Keratinocyte (primary cell): ENCODE results near the gene QRICH2. TPM values are rescaled to one million over a fixed set of nuclear protein-coding genes. Genes with fewer than 3 reads are reported as not detected.

Experiments
- DNase-seq: peaks from one replicate; pipeline ENCODE4 v3.0.0-alpha.2; 2011; ENCODE audit warnings: low read depth, missing footprints, low spot score
- FAIRE-seq: peaks from 2 replicates; lab custom pipeline; 2011; peaks lifted over from hg19 to GRCh38; lab: Jason Lieb, UNC
- H2AFZ ChIP-seq: 2 replicates; pipeline ENCODE4 v1.6.0; 2012; ENCODE audit warnings: low read length, control low read depth, inconsistent platforms; ENCODE audit not compliant: control insufficient read depth
- H3K27ac ChIP-seq: 2 replicates; pipeline ENCODE4 v1.5.1; 2011; ENCODE audit warnings: low read length; ENCODE audit not compliant: control insufficient read depth, insufficient read depth
- H3K27me3 ChIP-seq: 3 replicates; pipeline ENCODE4 v1.6.0; 2011; ENCODE audit warnings: low read length; ENCODE audit not compliant: control insufficient read depth, insufficient read depth; ENCODE audit errors: extremely low read depth
- H3K36me3 ChIP-seq, 2 experiments: 2 replicates in 1 of 2; 3 replicates in 1 of 2; pipeline ENCODE4 v1.5.1; 2011; ENCODE audit warnings: low read length in 2 of 2, mild to moderate bottlenecking in 1 of 2; ENCODE audit not compliant: control insufficient read depth in 2 of 2, insufficient read depth in 2 of 2; ENCODE audit errors: extremely low read depth in 1 of 2
- H3K4me1 ChIP-seq: 3 replicates; pipeline ENCODE4 v1.5.1; 2011; ENCODE audit warnings: low read length; ENCODE audit not compliant: control insufficient read depth, insufficient read depth; ENCODE audit errors: extremely low read depth
- H3K4me2 ChIP-seq: 3 replicates; pipeline ENCODE4 v1.6.0; 2011; ENCODE audit warnings: low read depth, low read length; ENCODE audit not compliant: control insufficient read depth, insufficient read depth; ENCODE audit errors: extremely low read depth
- H3K4me3 ChIP-seq, 3 experiments: fragments of 200-600 bp in 1 of 3; sonication (generic) in 1 of 3; 2 replicates in 2 of 3; 3 replicates in 1 of 3; pipeline ENCODE4 v1.5.1; 2011 to 2016; ENCODE audit warnings: low read length in 3 of 3, mild to moderate bottlenecking in 3 of 3, control low read depth in 2 of 3, inconsistent platforms in 1 of 3, low read depth in 1 of 3, mixed read lengths in 1 of 3, mixed run types in 1 of 3, moderate library complexity in 1 of 3; ENCODE audit not compliant: control insufficient read depth in 2 of 3, insufficient read depth in 2 of 3; ENCODE audit errors: extremely low read depth in 1 of 3
- H3K79me2 ChIP-seq: 2 replicates; pipeline ENCODE4 v1.6.0; 2012; ENCODE audit warnings: low read length; ENCODE audit not compliant: control insufficient read depth, insufficient read depth
- H3K9ac ChIP-seq: 3 replicates; pipeline ENCODE4 v1.6.0; 2011; ENCODE audit warnings: low read length; ENCODE audit not compliant: control insufficient read depth, insufficient read depth; ENCODE audit errors: extremely low read depth
- H3K9me1 ChIP-seq: 3 replicates; pipeline ENCODE4 v1.6.0; 2011; ENCODE audit warnings: low read length; ENCODE audit not compliant: control insufficient read depth, insufficient read depth; ENCODE audit errors: extremely low read depth
- H3K9me3 ChIP-seq: 2 replicates; pipeline ENCODE4 v1.5.1; 2012; ENCODE audit warnings: low read depth, low read length; ENCODE audit not compliant: control insufficient read depth
- H4K20me1 ChIP-seq: 3 replicates; pipeline ENCODE4 v1.6.0; 2011; ENCODE audit warnings: low read length; ENCODE audit not compliant: control insufficient read depth, insufficient read depth; ENCODE audit errors: extremely low read depth
- EZH2 ChIP-seq: IDR thresholded peaks from one replicate; pipeline ENCODE4 v1.6.1; 2012; ENCODE audit warnings: inconsistent platforms, mild to moderate bottlenecking, low read length, moderate library complexity
- dilution Hi-C: fragments of 300-500 bp; cut with MboI; formaldehyde crosslinking; loops from one replicate; pipeline ENCODE4 v1.7.0; 2020; ENCODE audit warnings: low sequenced_read_pairs; ENCODE audit not compliant: extremely low pct_ligation_motif_present
- polyA plus RNA-seq, 5 experiments: library from polyadenylated mRNA; depleted of rRNA in 3 of 5; stranded (reverse) in 3 of 5; stranded (forward) in 1 of 5; unstranded in 1 of 5; fragments of >200 nt; gene quantifications; 1 replicate in 1 of 5; 2 replicates in 3 of 5; 3 replicates in 1 of 5; pipeline versions ENCODE4 v1.2.1 to v1.2.3, GENCODE V29; 2011 to 2012; ENCODE audit warnings: missing spikeins in 2 of 5, low read depth in 1 of 5, low replicate concordance in 1 of 5
- TF ChIP-seq, protein P1 (sequence below), 3 experiments: IDR thresholded peaks in 1 of 3; conservative IDR thresholded peaks in 1 of 3; optimal IDR thresholded peaks in 1 of 3; 2 replicates in 2 of 3; 3 replicates in 1 of 3; pipeline versions ENCODE3 to v1.5.1; 2011; ENCODE audit warnings: low read length in 3 of 3, mild to moderate bottlenecking in 3 of 3, moderate library complexity in 2 of 3, control low read depth in 1 of 3, inconsistent platforms in 1 of 3; ENCODE audit not compliant: insufficient read depth in 2 of 3; ENCODE audit errors: extremely low read depth in 1 of 3

QRICH2 gene
- polyA plus RNA-seq, 1 donor (not counting 4 experiments of a cell fraction or from before 2014, with no cell fraction given): 1.6 TPM

DNA sequence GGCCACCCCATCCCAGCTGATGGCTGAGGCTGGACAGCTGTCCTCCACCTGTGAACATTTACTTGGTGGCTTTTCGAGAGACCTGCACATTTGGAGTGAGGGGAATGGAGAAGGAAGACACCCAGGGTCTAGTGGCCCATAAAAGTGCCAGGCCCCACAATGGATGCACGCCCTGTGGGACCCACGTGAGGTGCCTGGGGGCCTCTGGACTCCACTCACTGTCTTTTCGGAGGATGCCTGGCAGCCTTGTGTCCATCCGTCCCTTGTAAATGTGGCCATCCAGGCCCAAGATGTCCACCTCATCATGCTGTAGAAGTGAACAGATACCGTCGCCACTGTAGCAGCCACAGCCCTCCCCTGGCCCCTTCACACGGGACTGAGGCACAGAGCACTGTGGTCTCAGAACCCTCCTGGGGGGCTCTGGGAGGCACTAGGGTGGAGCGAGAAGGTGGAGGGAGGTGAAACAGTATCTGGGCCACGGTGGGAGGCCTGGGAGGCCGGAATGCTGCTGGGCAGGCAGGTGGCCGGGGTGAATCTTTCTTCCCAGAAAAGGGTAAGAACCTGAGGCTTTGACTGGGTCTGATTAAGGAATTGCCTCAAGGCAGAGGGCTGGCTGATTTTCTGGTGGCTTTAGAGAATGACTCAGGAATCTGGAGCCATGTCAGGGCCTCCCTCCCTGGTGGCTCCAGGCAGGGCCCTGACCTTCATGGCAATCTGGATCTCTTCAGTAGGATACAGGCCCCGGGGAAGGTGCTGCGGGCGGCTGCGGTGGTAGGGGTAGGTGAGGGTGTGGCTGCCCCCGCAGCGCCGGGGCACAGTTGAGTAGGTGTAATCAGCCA, 31.4 kb downstream of the QRICH2 start:
- Histone ChIP-seq H3K4me2 (no peak overlapping the region), H3K4me1 (peaks cover 6% of the 10 kb centered on the region), H2AFZ (no peak overlapping the region), H3K27me3 (no peaks in the 10 kb centered on the region), H4K20me1 (no peaks in the 10 kb centered on the region), H3K9me3 (no peaks in the 10 kb centered on the region), H3K79me2 (no peaks in the 10 kb centered on the region), H3K27ac (no peak overlapping the region), H3K9ac (no peak overlapping the region), H3K4me3 (no peak overlapping the region), H3K9me1 (no peaks in the 10 kb centered on the region), H3K36me3 (no peaks in the 10 kb centered on the region)
- no peak for FAIRE-seq
- dilution Hi-C loops: no loop called here
- no peak for TF ChIP-seq EZH2
- TF ChIP-seq, protein P1, sequence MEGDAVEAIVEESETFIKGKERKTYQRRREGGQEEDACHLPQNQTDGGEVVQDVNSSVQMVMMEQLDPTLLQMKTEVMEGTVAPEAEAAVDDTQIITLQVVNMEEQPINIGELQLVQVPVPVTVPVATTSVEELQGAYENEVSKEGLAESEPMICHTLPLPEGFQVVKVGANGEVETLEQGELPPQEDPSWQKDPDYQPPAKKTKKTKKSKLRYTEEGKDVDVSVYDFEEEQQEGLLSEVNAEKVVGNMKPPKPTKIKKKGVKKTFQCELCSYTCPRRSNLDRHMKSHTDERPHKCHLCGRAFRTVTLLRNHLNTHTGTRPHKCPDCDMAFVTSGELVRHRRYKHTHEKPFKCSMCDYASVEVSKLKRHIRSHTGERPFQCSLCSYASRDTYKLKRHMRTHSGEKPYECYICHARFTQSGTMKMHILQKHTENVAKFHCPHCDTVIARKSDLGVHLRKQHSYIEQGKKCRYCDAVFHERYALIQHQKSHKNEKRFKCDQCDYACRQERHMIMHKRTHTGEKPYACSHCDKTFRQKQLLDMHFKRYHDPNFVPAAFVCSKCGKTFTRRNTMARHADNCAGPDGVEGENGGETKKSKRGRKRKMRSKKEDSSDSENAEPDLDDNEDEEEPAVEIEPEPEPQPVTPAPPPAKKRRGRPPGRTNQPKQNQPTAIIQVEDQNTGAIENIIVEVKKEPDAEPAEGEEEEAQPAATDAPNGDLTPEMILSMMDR (optimal IDR thresholded peaks at IDR 0.05 in 1 of 3, IDR thresholded peaks at IDR 0.05 in 1 of 3, conservative IDR thresholded peaks at IDR 0.05 in 1 of 3; ENCODE audit: extremely low read depth in 1 of 3, insufficient read depth in 2 of 3, low read length in 3 of 3): no peak
- no peak for DNase-seq

DNA sequence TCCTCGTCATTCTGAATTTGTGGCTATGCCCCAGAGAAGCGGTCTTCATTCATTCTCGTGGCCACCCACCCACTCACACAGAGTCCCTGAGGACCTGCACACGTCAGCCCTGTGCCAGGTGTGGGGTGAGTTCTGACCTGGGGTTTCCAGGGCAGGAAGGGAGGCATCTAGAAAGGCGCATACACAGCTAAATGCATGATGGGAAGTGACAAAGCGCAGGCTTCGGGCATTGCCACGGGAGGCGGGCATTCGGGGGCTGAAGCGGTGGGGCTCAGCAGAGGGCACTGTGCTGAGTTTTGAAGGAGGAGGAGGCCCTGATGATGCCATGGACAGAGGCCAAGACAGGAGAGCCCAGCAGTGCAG, 32.0 kb downstream of the QRICH2 start:
- Histone ChIP-seq H3K4me1 (peaks cover 7% of the 10 kb centered on the region), H3K27me3 (no peaks in the 10 kb centered on the region), H3K4me2 (no peak overlapping the region), H4K20me1 (no peaks in the 10 kb centered on the region), H3K9me3 (no peaks in the 10 kb centered on the region), H3K9ac (no peak overlapping the region), H3K4me3 (no peak overlapping the region), H3K9me1 (no peaks in the 10 kb centered on the region), H2AFZ (no peak overlapping the region), H3K27ac (no peak overlapping the region), H3K36me3 (no peaks in the 10 kb centered on the region), H3K79me2 (no peaks in the 10 kb centered on the region)
- TF ChIP-seq EZH2: no peak
- TF ChIP-seq, protein P1 (optimal IDR thresholded peaks at IDR 0.05 in 1 of 3, IDR thresholded peaks at IDR 0.05 in 1 of 3, conservative IDR thresholded peaks at IDR 0.05 in 1 of 3; ENCODE audit: extremely low read depth in 1 of 3, insufficient read depth in 2 of 3, low read length in 3 of 3): no peak
- DNase-seq (no peak), FAIRE-seq (no peak)
- dilution Hi-C loops: no loop called here
